Sciatic nerve (tissue), 2 donors: ENCODE measurements around the gene GTF3C5. TPM values are rescaled to one million over a fixed set of nuclear protein-coding genes. Genes with fewer than 3 reads are reported as not detected.
"Not testable (repeated sequence)": the region's sequence is repeated elsewhere in the genome, so short reads cannot be mapped to it uniquely, and the experiment has no call there.

Experiments used
- ATAC-seq: fragments of 200-7000 bp; cut with Tn5 transposase; one replicate; pipeline ENCODE4 v1.9.1; 2020; ENCODE audit warnings: mild to moderate bottlenecking, moderate library complexity
- DNase-seq: peaks from one replicate; pipeline ENCODE4 v3.0.0-alpha.2; 2020; ENCODE audit warnings: low spot score
- intact Hi-C: fragments of 100-400 bp; cut with DNase I; formaldehyde crosslinking; loops from one replicate; pipeline ENCODE4 v1.14.2; 2022
- total RNA-seq: library from RNA; stranded (reverse); fragmentation: NEBNext Ultra II Directional; extraction: Animal tissue kit (Norgen Biotek cat#: 25700); gene quantifications from one replicate; pipeline ENCODE4 v1.2.1, GENCODE V29; 2021
- donor health status: DM: no; HTN: no; CAD: no.
- donor health status: DM: no; HTN: no; CAD: no.

GTF3C5 gene
- total RNA-seq, 1 donor from 2014 or later, result 45.2 TPM

- ATAC-seq (peak; percentile 26), DNase-seq (no peak)
- intact Hi-C loops, result no loop called here
Measured at GRCh38 chr9:133023117-133023890, 7.5 kb upstream of the GTF3C5 start.

- ATAC-seq (no peak), DNase-seq (no peak)
- intact Hi-C loops, result no loop called here
Measured at GRCh38 chr9:133026426-133026825, 4.4 kb upstream of the GTF3C5 start.

GRCh38 chr9:133027134-133027533 lies 3.7 kb upstream of the GTF3C5 start:
- intact Hi-C loops, result no loop called here
- no peak for DNase-seq
- ATAC-seq, result no peak

GRCh38 chr9:133028221-133028620 lies 2.6 kb upstream of the GTF3C5 start:
- ATAC-seq, result no peak
- intact Hi-C loops, result no loop called here

GRCh38 chr9:133029994-133030316 lies 842 bp upstream of the GTF3C5 start:
- DNase-seq (no peak), ATAC-seq (no peak)
- intact Hi-C loops, result no loop called here

More at GRCh38 chr9:133028221-133028620, 2.6 kb upstream of the GTF3C5 start:
- DNase-seq, result no peak

- intact Hi-C loops, result no loop called here
- ATAC-seq (no peak), DNase-seq (no peak)
Measured at GRCh38 chr9:133031130-133031422, 279 bp downstream of the GTF3C5 start.

GRCh38 chr9:133031496-133031911 lies 707 bp downstream of the GTF3C5 start:
- DNase-seq (no peak), ATAC-seq (no peak)
- intact Hi-C loops, result no loop called here

- no peak for DNase-seq
- intact Hi-C loops, result no loop called here
Measured at GRCh38 chr9:133032171-133032570, 1.4 kb downstream of the GTF3C5 start.

GRCh38 chr9:133035669-133036068 lies 4.9 kb downstream of the GTF3C5 start:
- ATAC-seq (no peak), DNase-seq (no peak)
- intact Hi-C loops, result no loop called here

More at GRCh38 chr9:133032171-133032570, 1.4 kb downstream of the GTF3C5 start:
- ATAC-seq, result no peak

- intact Hi-C loops, result no loop called here
- DNase-seq, result no peak
- ATAC-seq, result no peak
Measured at GRCh38 chr9:133037775-133038515, 7.1 kb downstream of the GTF3C5 start.

GRCh38 chr9:133040892-133041479 lies 10.2 kb downstream of the GTF3C5 start:
- ATAC-seq, DNase-seq: not testable (repeated sequence)
- intact Hi-C loops, result loop anchor here (10.0 kb wide), 1 partner anchor 104 kb away; no protein-coding TSS in a partner anchor

- DNase-seq (no peak), ATAC-seq (no peak)
- intact Hi-C loops, result loop anchor here (2.0 to 10.0 kb wide), 2 partner anchors 23 to 103 kb away; no protein-coding TSS in a partner anchor
Measured at GRCh38 chr9:133041958-133042357, 11.2 kb downstream of the GTF3C5 start.

- ATAC-seq (no peak), DNase-seq (no peak)
- intact Hi-C loops, result loop anchor here (2.0 to 10.0 kb wide), 2 partner anchors 22 to 102 kb away; no protein-coding TSS in a partner anchor
Measured at GRCh38 chr9:133042676-133043075, 11.9 kb downstream of the GTF3C5 start.

GRCh38 chr9:133043449-133044035 lies 12.7 kb downstream of the GTF3C5 start:
- ATAC-seq, result no peak
- DNase-seq, result no peak
- intact Hi-C loops, result loop anchor here (2.0 to 10.0 kb wide), 2 partner anchors 21 to 101 kb away; no protein-coding TSS in a partner anchor

- DNase-seq (no peak), ATAC-seq (no peak)
- intact Hi-C loops, result loop anchor here (10.0 kb wide), 1 partner anchor 101 kb away; no protein-coding TSS in a partner anchor
Measured at GRCh38 chr9:133044125-133044524, 13.3 kb downstream of the GTF3C5 start.

- intact Hi-C loops, result loop anchor here (10.0 kb wide), 1 partner anchor 100 kb away; no protein-coding TSS in a partner anchor
- ATAC-seq (no peak), DNase-seq (no peak)
Measured at GRCh38 chr9:133044661-133045060, 13.9 kb downstream of the GTF3C5 start.

GRCh38 chr9:133045132-133045531 lies 14.3 kb downstream of the GTF3C5 start:
- DNase-seq (no peak), ATAC-seq (no peak)
- intact Hi-C loops, result loop anchor here (10.0 kb wide), 1 partner anchor 100 kb away; no protein-coding TSS in a partner anchor

GRCh38 chr9:133046196-133046899 lies 15.6 kb downstream of the GTF3C5 start:
- ATAC-seq (no peak), DNase-seq (no peak)
- intact Hi-C loops, result loop anchor here (10.0 kb wide), 1 partner anchor 98 kb away; no protein-coding TSS in a partner anchor

GRCh38 chr9:133046900-133047295 lies 16.1 kb downstream of the GTF3C5 start:
- DNase-seq (no peak), ATAC-seq (no peak)
- intact Hi-C loops, result loop anchor here (10.0 kb wide), 1 partner anchor 98 kb away; no protein-coding TSS in a partner anchor
